GM19035 (cell line): ENCODE results near the gene MCC.

Source experiments
- ATAC-seq: cut with Tn5 transposase; IDR thresholded peaks from one replicate; pipeline ENCODE4 v1.9.1; 2021; ENCODE audit not compliant: unreplicated experiment

MCC gene

DNA sequence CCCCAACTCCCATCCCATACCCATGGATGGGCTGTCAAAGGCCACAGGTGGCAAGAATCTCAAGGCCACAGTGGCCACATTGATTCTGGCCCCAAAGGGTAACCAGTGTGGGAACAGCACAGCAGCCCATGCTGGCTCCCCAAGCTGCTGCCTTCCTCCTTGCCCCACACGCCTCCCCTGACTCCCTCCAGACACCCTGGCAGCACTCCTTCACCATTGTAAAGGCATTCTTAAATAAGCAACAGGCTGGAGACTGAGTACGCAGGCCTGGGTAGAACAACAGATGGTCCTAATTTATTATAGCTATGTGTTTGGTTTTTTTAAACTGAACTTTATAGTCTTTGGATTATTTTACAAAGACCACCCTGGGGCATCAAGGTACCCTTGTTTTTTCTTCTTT is 212.3 kb downstream of the MCC start:
- ATAC-seq: no peak

DNA sequence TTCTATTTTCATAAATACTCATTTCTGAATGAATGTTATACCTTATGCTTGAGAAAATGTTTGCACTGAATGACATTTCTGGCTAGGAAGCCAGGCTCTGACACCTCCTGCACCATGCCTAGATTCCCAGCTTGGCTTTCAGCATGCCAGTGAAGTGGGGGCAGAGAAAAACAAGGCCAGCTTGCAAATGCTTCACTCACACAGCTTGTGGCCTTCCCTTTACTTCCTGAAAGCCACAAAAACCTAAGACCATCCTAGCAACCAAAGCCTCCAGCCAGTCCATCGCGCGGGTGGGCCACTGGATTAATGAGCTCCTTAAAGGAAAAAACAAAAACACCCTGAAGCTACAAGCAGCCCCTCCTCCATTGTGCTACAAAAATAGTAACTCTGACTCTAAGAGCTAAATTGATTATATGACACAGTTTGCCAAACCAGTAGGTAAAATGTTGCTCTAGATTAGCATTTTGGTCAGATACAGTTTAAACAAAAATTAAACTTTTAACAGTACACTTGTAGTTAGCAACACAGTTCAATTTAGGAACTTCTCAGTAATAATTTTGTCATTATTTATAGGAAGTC is 213.3 kb downstream of the MCC start:
- no peak for ATAC-seq

DNA sequence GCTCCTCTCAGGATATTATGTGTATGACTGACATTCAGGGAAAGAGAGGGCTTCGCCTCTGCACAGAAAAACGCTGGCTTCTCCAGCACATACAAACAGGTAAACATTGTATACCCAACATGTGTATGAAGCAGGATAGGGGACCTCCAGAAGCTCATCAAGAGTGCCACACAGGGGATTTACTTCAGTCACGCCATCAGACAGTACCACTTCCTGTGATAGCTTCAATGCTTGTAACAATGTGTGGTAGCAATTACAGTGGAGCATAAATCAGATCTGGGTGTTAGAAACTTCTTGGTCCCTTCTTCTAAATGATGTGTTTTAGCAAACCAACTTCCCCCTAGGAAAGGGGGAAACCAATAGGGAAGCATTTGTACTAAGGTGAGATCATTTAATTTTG is 214.3 kb downstream of the MCC start:
- no peak for ATAC-seq

DNA sequence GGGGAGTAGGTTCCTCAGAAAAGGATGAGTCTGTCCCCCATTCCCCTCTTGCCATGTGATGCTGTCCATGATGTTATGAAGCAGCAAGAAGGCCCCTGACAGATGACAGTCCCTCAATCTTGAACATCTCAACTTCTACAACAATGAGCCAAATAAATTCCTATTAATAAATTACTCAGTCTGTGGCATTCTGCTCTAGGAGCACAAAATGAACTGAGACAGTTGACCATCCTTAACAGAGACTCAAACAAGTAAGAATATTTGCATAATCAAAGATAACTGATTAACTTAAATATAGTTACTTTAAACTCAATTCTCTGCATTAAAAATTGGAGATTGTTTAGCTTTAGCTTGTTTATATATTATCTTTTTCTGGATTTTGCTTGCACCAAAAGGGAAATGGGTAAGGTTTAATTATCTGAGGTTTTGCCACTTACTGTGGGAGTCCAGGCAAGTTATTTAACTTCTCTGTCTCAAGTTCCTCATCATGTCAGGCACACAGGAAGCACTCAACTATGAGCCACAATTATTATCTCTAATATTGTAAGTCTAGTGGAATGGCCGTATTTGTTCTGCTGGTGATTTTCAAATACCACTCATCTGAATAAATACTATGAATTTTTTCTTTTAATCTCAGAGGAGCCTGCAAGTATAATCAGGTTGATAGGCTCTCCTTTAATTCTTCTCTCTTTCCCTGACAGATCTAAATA is 216.4 kb downstream of the MCC start:
- no peak for ATAC-seq

DNA sequence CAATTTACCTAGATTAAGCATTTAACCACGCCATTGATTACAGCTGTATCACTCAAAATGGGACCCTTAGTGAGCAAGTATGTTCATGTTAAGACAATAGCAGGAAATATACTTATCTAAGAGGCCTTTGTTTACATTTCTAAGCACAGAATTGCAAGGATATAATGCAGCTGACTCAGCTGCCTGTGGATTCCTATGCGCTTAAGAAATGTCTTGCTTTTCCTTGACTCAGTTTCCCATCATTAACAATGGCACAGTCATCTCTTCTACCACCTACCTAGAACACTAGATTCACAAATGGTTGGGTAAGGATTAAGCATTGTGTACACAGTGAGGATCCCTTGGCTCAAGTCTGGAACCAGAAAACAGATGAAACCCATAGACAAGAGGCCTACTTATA is 217.2 kb downstream of the MCC start:
- no peak for ATAC-seq

DNA sequence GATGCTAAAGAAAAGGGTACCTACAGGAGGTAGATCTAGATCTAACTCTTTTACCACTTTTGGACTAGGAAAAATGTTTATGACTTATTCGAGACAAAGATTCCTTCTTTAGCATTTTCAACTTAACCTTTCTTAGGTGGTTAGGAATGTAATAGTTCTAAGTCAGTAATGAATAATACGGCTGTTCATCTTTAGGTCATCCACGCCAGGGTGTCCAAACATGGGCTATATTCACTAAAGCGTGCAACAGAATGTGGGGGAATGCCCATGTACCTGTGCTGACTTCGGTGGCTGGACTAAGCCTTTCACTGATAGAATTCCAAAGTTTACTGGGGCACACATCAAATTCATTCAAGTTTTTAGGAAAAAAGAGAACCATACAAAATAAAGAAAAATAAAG is 218.2 kb downstream of the MCC start:
- ATAC-seq: no peak

DNA sequence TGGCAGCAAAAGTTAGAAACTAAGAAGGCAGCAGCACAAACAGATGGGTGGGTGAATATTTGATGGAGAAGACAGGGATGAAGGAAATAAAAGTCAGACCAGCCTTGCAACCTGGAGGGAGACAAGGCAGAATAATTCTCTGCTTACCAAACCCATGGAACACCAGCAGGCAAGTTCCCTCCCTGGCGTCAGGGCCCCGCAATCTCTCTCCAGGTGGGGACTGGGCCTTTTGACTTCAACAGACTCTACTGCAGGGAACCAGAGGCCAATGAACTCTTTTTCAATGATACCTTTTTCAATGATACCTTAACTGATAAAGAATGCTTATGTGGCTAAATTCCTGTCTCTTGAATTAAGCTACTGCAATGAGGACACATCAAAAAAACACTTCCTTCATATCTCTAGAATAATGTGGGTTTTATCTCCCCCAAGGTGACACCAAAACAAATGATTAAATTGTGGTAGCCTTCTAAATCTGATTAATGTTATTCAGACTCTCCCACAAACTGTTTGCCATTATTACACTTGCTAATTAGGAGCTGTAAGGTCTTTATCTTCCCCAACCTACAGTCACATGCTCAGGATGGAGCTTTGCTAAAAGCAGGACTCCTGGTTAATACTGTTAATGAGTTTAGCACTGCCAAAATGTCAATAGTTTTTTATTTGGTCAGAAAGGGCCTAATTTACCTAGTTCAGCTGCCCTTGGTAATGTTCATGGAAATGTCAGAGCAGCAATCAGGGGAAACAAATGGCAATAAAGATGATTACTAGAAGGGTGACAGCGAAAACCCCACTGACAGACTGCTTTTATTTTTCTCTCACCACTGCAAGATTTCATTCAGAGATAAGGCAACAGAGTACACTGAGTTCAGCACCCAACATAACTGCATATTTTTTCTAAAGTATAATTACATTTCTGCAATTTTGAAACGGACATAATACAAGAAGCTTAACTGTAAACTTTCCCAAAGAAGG is 218.9 kb downstream of the MCC start:
- no peak for ATAC-seq

DNA sequence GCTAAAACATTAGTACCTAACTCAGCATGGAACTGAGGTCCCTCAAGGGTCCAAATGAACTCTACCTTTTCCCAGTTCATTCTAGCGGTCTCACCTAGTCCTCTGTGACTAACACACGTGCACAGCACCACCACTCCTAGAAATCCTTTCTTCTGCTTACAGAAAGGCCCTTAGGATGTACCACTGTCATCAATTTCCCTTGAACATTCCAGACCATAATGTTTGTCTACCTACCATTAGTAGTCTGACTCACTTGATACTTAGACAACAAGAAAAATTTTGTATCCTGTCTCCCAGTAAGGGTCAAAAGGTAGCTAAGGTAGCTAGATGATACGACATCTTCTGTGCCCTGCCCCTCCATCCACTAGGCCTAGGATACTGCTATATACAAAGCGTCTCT is 220.0 kb downstream of the MCC start:
- no peak for ATAC-seq

DNA sequence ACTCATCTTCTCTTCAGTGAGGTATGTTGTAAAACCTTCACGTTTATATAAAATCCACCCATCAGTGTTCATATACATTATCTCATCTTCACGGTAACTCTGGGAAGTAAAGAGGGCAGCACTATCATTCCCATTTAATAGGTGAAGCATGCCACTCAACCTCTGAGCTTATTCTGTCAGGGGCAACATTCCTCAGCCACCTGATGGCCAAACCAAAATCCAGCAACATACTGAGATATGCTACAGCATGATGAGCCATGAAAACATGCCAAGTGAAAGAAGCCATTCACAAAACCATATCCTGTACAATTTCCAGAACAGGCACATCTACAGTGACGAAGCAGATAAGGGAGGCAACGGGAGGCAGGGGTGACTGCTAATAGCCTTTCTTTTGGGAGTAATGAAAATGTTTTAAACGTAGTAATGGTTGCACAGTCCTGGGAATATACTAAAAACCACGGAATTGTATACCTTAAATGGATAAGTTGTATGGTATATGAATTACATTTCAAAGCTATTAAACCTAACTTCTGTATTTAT is 220.8 kb downstream of the MCC start:
- no peak for ATAC-seq

DNA sequence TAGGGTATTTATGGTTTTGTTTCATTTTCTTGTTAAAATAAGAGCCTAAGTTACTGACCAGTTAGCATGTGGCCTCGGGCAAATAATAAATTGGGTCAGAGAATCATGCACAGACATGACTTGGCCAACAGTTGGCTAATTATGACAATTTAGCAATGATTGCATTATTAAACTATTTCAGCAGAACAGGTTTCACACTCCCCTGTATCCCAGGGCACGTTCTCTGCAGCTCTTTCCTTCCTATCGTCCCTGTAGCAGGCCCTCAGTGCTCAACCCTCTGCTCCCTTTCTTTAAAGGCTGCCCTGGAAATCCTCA is 221.4 kb downstream of the MCC start:
- ATAC-seq: no peak

DNA sequence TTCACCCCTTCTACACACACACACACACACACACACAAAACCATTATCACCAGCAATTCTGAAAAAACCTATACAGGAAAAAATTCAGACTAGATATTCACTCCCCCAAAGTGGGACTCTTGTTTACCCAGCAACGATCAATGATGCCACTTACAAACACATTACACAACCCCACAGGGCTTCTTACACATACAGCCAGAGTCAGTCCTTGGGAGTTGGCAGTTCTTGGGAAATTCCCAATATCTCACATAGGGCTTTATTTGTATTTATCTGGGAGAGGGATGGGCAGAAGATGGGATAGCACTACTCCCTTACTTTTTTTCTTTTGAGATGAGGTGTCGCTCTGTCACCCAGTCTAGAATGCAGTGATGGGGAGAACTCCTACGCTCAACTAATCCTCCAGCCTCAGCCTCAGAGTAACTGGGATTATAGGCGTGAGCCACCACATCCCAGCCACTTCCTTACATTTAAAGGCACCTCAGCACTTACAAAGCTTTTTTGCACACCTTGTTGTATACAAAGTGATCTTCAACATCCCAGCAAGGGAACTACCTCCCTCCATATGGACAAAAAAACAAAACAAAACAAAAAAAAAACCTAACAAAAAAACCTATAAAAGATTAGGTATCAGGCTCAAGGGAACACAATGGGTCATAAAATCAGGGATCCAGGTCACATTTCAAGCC is 221.9 kb downstream of the MCC start:
- no peak for ATAC-seq

DNA sequence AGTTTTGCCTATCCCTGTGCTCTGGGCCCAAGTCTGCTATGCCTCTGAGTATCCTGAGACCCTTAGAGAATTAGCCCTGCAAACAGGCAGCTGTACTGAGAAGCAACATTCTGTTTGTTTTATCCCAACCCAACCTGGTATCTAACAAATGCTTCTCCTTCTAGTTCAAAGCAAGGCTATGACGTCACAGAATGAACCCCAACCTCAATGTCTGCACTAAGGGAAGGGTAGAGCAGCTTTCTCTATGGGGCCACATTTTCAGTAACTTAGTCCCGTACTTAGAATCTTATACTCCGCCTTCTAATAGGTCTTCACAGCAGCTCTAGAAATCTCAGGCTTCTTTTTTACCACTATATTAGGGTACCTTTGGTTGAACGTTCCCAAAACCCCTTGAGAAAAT is 223.1 kb downstream of the MCC start:
- no peak for ATAC-seq

DNA sequence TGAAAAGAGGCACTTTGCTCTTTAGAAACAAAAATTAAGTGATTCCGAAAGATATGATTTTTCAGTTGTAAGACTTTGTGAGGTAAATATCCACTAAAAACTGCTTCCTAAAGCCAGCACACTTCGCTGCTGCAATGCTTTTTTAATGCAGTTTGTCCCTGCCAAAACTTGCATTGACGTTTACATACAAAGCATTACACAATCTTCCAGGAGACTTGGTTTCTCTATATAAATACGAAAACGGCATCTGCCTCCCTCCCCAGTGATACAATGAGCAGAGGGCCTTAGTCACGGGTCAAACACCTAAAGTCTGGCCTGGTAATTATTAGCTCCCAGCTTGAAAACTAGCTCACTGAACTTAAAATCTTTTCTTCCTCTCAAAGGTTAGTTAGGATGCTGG is 224.2 kb downstream of the MCC start:
- no peak for ATAC-seq

DNA sequence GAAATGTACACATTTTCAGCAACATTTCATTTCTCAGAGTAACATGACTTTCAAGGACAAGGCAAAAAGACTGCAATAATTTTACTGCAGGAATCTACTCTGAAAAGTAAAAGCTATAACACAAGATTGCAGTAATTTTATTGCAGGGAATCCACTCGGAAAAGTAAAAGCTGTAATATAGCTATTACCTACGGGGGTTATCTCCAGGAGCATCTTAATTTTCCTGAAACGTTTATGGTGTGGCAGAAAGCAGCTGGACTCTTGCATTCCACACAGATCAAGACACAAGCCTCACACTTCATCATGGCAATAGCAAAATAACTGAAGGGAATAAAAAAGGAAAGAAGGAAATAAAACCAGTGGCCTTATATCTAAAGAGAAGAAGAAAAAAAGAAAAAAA is 224.7 kb downstream of the MCC start:
- ATAC-seq: no peak

DNA sequence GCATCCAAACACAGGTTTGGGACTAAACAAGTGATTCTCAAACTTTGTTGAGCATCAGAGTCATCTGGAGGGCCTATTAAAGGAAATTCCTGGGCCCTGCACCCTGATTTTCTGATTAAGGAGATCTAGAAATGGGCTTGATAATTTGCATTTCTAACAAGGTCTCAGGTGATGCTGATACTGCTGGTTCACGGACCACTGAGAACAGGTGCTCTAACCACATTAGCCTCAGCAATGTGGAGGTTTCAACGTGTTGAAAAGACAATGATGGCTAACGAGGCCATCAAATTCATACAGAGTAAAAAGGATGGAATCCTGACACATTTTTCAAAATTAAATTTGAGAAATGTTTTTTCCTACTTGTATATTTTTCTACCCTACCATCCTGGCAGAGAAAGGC is 225.6 kb downstream of the MCC start:
- ATAC-seq: no peak

DNA sequence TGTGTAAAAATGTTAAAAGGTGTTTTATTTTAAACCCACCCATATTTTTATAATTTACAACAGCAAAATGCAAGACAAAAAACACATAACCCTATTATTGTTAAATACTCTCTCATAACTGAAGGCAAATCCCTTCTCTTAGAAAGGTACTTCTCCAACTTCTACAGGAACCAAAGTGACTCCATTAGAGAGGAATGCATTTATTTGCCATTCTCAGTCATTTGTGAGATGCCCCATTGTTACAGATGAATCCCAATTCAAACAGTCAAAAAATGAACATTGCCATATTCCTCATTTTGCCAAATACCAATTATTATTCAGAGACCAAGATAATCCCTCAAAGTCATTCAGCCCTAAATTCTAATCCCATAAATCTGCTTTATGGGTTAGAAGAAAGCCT is 229.2 kb downstream of the MCC start:
- no peak for ATAC-seq

DNA sequence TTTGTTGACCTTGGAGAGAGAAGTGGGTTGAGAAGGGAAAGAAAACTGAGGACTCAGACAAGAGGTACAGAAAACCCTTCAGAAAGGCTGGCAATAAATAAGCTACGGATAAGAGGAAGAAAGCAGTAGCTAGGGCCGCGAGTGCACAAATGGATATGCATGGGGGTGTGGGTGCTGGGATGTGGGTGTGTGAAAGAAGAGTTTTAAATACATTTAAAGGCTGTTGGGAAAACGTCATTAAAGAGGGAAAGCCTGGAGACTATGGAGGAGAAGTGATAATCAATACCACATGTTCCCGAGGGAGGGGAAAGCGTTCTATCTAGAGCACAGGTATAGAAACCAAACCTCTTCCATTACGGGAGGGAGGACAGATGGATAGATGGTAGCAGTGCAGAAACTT is 230.7 kb downstream of the MCC start:
- ATAC-seq: no peak

DNA sequence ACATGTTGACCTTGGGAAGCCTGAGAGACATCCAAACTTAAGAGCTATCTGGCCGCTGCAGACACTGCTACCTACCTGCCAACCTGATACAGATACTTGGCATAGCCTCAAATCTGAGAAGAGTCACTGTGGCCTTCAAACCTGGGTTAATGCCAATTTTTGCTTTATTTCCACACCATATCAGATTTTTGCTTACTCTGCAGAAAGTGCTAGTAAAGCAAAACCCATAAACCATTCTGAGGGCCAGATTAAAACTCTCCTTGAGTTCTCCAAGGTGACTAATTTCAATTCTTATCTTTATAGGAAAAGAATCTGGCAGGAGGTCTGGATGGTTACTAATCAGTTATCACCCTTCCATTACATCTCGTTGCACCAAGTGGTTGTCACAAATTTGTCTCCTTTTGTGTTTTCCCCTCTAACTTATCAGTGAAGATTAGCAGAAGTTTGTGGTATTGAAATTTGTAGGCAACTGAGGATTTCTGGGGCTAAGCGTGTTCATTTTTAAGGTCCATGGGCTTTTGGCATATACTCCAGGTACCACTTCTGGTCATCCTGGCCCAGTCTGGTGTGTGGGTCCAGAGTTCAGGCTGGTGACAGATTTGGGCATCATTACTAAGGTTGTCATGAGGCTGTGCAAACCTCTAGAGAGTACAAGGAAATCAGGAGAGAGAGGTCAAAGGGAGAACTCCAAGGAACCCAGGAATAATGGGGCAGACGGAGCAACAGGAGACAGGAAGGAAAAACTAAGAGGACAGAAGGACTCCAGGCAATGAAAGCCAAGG is 231.4 kb downstream of the MCC start:
- ATAC-seq: no peak

DNA sequence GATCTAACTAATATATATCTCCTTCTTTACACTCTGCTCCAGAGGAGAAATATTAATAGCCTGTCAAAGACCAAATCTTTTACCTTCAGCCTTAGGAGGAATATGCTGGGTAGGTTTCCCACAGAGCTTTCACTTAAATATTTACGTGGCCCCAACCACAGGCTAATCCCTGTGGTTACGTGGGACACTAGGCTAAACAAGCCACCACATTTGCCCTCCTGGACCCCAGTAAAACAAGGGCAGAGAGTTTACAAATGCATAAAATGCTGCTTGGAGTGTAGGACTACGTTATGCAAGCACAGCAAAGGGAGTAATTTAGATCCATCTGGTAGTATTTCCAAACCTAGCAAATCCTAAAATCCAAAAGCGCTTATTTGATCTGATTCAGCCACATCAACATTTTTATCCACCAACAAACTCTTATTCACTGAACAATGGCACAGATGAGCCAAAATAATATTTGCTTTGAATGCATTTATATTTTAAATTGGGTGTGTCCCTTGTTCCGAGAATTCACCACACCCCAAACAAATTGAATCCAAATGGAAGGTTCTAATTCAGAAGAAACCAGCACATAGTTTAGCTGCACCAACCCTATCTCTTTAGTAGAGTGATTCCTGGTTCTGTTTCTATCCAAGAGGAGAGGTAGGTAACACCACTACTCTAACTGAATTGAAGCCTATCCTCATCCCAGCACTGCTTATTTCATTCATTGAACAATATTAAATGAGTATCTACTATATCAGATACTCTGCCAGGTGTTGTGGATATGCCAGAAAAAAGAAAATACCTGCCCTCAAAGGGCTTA is 232.5 kb downstream of the MCC start:
- ATAC-seq: no peak

DNA sequence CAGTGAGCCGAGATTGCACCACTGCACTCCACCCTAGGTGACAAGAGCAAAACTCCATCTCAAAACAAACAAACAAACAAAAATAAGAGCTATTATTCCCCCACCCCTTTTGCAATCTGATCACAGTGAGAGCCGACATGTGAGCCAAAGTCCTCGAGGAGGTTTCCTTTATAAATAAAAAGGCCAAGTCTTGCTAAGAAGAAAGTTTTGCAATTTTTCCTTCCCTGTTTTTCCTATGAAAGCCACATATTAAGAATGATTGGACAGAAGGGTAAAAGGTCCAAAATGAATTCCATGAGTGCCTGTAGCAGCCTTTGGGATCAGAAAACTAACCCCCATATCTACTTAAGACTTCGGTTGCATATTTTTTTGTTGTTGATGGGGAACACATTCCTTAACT is 233.1 kb downstream of the MCC start:
- ATAC-seq: no peak
